A549 (cell line): Measurements from ENCODE around the gene TET2.

Experiments used
- CTCF ChIP-seq: fragments of >200 bp; sonication (Bioruptor Twin); formaldehyde crosslinking; IDR thresholded peaks from 3 replicates; pipeline ENCODE4 v1.5.1; 2016
- ELK1 ChIP-seq: fragments of 150-350 bp; IDR thresholded peaks from 2 replicates; pipeline ENCODE4 v1.6.1; 2014; ENCODE audit warnings: low read depth, mild to moderate bottlenecking, low read length
- FOSL2 ChIP-seq, 2 experiments: fragments of 450-650 bp in 1 of 2; fragments of >200 bp in 1 of 2; sonication (Bioruptor Twin) in 1 of 2; formaldehyde crosslinking; IDR thresholded peaks; 2 replicates each; pipeline versions ENCODE4 v1.5.0 to v1.6.1; 2016 to 2020; ENCODE audit warnings: mild to moderate bottlenecking in 1 of 2, moderate library complexity in 1 of 2
- HMGXB4 ChIP-seq: fragments of 250-450 bp; sonication (Bioruptor Pico); IDR thresholded peaks from 2 replicates; pipeline ENCODE4 v1.5.0; 2021; ENCODE audit warnings: mild to moderate bottlenecking, moderate library complexity, borderline replicate concordance
- JUN ChIP-seq, 2 experiments: fragments of >200 bp; sonication (Bioruptor Twin); formaldehyde crosslinking; IDR thresholded peaks; 2 replicates in 1 of 2; 3 replicates in 1 of 2; pipeline ENCODE4 v1.6.1; 2016 to 2017
- NFE2L2 ChIP-seq: fragments of 150-350 bp; conservative IDR thresholded peaks from 2 replicates; pipeline ENCODE4 v1.6.1; 2014; ENCODE audit warnings: low read length
- POLR2A ChIP-seq: IDR thresholded peaks from 2 replicates; pipeline ENCODE4 v1.6.1; 2012; ENCODE audit warnings: mild to moderate bottlenecking, low read length
- REST ChIP-seq: fragments of 200-600 bp; sonication (generic); IDR thresholded peaks from 2 replicates; pipeline ENCODE4 v1.6.1; 2016; ENCODE audit warnings: antibody characterized with exemption, mild to moderate bottlenecking, moderate library complexity
- RFX5 ChIP-seq: fragments of 450-650 bp; IDR thresholded peaks from 2 replicates; pipeline ENCODE4 v1.7.1; 2014; ENCODE audit warnings: antibody characterized with exemption, mild to moderate bottlenecking, moderate library complexity
- RNF2 ChIP-seq: fragments of 200-600 bp; sonication (generic); IDR thresholded peaks from 2 replicates; pipeline ENCODE4 v1.6.1; 2016; ENCODE audit warnings: low read depth, mild to moderate bottlenecking, antibody characterized with exemption, moderate library complexity, borderline replicate concordance
- USF2 ChIP-seq: fragments of 450-650 bp; IDR thresholded peaks from 2 replicates; pipeline ENCODE4 v1.6.1; 2014; ENCODE audit warnings: antibody characterized with exemption

- TF ChIP-seq ELK1 = no peak
- TF ChIP-seq CTCF = no peak
- no peak for TF ChIP-seq POLR2A
- no peak for TF ChIP-seq HMGXB4 (CRISPR knock-in tag)
- TF ChIP-seq NFE2L2 = no peak
- no peak for TF ChIP-seq FOSL2 (IDR thresholded peaks at IDR 0.05)
- TF ChIP-seq FOSL2 (CRISPR knock-in tag; IDR thresholded peaks at IDR 0.05) = no peak
- no peak for TF ChIP-seq USF2
- no peak for TF ChIP-seq JUN (IDR thresholded peaks at IDR 0.05)
- no peak for TF ChIP-seq RFX5
- TF ChIP-seq RNF2 = no peak
- TF ChIP-seq REST = no peak
Measured at GRCh38 chr4:105288121-105288520, 141.4 kb downstream of the TET2 start.
